ENCODE results near the gene SPACA7. TPM values are rescaled to one million over a fixed set of nuclear protein-coding genes. Genes with fewer than 3 reads are reported as not detected.

Gene SPACA7
- total and polyA plus RNA-seq, 5 donors = not detected

DNA sequence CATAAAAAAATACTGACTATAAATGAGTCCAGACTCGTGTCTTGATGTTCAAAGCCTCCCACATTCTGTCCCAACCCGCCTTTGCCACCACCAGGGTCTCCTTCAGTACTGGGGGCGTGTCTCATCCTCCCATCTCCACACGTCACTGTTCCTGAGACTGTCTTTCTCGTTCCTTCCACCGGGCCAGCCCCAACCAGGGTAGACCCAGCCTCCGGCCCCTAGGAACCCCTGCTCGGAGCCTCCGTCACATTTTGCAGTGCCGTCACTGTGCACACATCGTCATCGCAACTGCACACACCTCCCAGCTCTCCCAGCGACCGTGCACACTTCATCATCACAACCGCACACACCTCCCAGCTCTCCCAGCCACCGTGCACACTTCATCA, 73.4 kb downstream of the SPACA7 start:
- Histone ChIP-seq H3K27ac (ENCODE audit: low read length) (no peak overlapping the region), H3K9me3 (ENCODE audit: control insufficient read depth, low read length) (no peaks in the 10 kb centered on the region), H3K4me3 (ENCODE audit: low read length) (no peak overlapping the region), H3K4me1 (ENCODE audit: control insufficient read depth, insufficient read depth, low read length) (no peaks in the 10 kb centered on the region), H3K27me3 (ENCODE audit: control insufficient read depth, insufficient read depth) (no peaks in the 10 kb centered on the region)
- intact Hi-C loops (cut with DNase I) = no loop called here
- DNase-seq (peak in 1 of 3 donors; percentile 28), ATAC-seq (no peak)
- 74% methylated on average over 16 of the region's 16 CpGs for WGBS

DNA sequence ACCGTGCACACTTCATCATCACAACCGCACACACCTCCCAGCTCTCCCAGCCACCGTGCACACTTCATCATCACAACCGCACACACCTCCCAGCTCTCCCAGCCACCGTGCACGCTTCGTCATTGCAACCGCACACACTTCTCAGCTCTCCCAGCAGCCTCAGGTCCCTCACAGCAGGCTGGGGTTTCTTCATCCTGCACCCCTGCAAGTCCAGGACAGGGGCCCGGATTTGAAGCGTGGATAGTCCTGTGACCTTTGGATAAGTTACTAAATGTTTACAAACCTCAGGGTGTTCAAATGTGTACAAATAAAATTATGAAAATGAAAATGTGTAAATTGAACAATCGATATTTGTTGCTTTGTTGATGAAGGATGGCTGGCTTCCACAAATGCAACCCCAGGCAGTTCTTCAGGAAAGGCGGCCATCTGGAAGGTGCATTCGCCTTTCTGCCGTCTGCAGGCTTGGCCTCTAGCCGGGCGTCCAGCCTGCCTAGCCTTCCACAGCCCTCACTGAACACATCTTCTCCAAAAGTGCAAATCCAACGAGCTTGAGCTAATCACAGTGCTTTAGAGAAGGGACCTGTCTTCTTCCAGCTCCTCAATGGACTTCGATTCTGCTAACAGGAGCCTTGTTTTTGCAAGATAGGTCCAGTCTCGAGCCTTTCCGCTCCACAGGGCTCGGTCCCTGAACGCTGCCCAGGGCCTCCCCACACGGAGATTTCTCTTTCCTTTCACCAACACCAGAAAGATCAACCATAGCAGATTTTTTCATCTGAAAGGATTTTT, 74.2 kb downstream of the SPACA7 start:
- no peaks in the 10 kb centered on the region for H3K4me1 ChIP-seq (ENCODE audit: control insufficient read depth, insufficient read depth, low read length)
- H3K27ac ChIP-seq (ENCODE audit: low read length) = no peak overlapping the region
- no peaks in the 10 kb centered on the region for H3K9me3 ChIP-seq (ENCODE audit: control insufficient read depth, low read length)
- DNase-seq (no peak), ATAC-seq (no peak)
- WGBS = 82% methylated on average over 21 of the region's 23 CpGs
- H3K27me3 ChIP-seq (ENCODE audit: control insufficient read depth, insufficient read depth) = no peaks in the 10 kb centered on the region
- no peak overlapping the region for H3K4me3 ChIP-seq (ENCODE audit: low read length)
- intact Hi-C loops (cut with DNase I) = no loop called here

DNA sequence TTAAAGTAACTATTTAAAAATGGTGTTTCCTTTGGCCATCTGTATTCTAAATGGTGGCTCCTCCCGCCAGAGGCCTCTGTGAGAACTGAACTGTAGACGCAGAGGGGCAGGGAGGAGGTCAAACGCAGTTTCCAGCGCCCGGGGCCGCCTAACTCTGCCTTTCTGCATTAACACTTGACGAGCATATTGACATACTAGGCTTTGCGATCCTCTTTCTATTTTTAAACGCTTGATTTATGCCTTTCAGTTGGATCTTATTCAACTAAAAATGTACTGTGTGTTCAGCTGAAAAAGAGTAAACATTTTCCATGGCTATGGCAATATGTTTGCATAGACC, 74.7 kb downstream of the SPACA7 start:
- intact Hi-C loops (cut with DNase I) = no loop called here
- 43% methylated on average over 9 of the region's 9 CpGs for WGBS
- ATAC-seq = no peak
- Histone ChIP-seq H3K4me1 (ENCODE audit: control insufficient read depth, insufficient read depth, low read length) (no peaks in the 10 kb centered on the region), H3K27me3 (ENCODE audit: control insufficient read depth, insufficient read depth) (no peaks in the 10 kb centered on the region), H3K9me3 (ENCODE audit: control insufficient read depth, low read length) (no peaks in the 10 kb centered on the region), H3K4me3 (ENCODE audit: low read length) (no peak overlapping the region), H3K27ac (ENCODE audit: low read length) (no peak overlapping the region)
- DNase-seq = no peak

DNA sequence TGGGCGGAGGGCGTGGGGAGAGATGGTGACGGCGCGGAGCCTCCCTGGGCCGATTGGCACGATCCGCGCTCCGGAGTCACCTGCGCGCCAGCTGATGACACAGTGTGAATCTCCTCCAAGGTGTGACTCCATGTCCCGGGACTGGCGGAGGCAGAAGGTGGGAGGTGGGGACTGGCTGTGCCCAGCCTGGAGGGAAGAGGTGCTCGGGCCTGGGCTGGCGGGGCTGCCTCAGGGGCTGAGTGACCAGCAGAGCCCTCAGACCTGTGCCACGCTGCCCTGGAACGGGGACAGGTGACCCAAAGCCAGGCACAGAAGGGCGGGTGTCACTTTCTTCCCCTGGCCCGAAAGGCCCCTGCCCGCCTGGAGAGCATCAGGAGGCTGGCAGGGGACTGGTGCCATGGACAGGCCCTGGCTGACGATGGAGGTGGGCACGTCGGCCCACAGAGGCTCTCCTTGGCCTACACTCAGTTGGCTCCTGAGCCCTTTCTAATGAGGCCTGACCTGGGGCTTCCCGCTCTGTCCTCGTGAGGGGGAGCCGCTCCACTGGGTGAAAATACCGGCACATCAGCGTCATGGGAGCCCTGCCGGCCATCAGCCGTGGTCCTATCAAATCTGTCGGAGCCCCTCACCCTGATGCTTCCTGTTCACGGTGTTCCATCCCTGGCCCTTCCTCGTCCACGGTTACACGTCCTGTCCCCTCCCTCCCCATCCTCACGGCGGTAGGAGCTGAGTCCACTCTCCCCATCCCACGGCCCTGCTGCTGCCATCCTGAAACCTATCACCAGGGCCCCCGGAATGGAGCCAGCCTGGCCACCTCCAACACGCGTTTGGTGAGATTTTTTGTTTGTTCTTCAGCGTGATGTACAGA, 75.6 kb downstream of the SPACA7 start:
- H3K4me1 ChIP-seq (ENCODE audit: control insufficient read depth, insufficient read depth, low read length) = no peaks in the 10 kb centered on the region
- DNase-seq (peak in 1 of 3 donors; percentile 30), ATAC-seq (no peak)
- intact Hi-C loops (cut with DNase I) = no loop called here
- H3K9me3 ChIP-seq (ENCODE audit: control insufficient read depth, low read length) = no peaks in the 10 kb centered on the region
- no peaks in the 10 kb centered on the region for H3K27me3 ChIP-seq (ENCODE audit: control insufficient read depth, insufficient read depth)
- H3K4me3 ChIP-seq (ENCODE audit: low read length) = no peak overlapping the region
- H3K27ac ChIP-seq (ENCODE audit: low read length) = no peak overlapping the region
- 81% methylated on average over 43 of the region's 43 CpGs for WGBS

DNA sequence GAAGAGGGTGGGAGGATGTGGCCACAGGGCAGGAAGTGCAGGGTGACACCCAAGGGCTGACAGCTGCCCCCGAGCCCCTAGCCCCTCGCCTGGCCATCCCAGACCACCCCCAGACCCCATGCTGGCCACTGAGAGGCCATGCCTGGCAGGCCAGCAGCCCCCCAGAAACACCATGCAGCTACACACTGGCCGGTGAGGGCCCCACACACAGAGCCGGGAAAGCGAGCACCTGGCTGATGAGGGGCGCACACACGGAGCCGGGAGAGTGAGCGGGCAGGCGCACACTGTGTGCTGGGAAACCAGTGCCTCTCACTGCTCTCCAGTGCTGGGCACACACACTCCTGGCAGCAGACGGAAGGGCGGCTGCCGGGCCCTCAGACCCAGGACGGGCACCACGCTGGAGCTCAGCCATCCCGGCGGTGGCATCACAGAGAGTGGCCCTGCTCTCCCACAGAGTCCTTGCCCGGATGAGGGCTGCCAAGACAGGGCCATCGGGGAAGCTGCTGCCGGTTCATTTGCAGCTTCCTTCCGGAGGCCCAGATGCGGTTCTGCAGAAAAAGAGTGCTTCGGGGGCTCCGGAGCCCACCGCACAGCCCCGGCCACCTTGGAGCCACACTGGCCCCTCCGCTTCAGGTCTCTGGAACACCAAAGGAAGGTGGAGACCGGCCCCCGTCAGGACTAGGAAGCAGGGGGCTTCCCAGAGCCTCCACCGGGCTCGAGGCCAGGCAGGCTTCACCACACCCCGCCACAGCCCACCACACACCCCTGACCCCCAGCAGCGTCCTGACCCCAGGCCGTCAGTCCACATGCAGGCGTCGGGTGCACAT, 76.4 kb downstream of the SPACA7 start:
- WGBS = 82% methylated on average over 36 of the region's 36 CpGs
- H3K27me3 ChIP-seq (ENCODE audit: control insufficient read depth, insufficient read depth) = no peaks in the 10 kb centered on the region
- intact Hi-C loops (cut with DNase I) = no loop called here

DNA sequence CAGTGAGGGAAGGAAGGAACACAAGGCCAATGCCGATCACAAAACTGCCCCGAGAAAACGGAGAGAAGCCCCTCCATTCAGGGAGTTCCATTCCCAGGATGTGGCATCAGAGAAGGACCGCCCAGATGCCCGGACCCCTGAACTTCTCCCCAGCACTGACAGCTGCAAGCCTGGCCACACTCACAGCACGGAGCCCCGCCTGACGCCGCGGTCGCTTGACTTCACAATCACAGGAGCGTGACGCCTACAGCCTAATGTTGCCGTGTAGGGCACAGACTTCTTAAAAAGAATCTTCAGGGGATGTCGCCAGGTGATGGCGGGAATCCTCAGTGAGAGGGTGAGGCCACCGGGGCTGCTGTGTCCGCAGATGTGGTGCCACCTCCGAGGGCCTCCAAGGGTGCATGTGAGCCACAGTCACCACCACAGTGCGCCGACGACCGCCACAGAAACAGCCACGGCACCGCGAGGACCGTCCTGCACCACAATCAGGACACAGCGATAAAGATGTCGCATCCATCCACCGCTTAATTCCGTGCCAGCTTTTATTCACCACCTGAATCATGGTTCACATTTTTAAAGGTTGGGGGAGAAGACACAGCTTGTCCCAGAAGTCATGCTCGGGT, 77.2 kb downstream of the SPACA7 start:
- Histone ChIP-seq H3K27ac (ENCODE audit: low read length) (no peak overlapping the region), H3K4me1 (ENCODE audit: control insufficient read depth, insufficient read depth, low read length) (no peaks in the 10 kb centered on the region), H3K9me3 (ENCODE audit: control insufficient read depth, low read length) (no peaks in the 10 kb centered on the region), H3K27me3 (ENCODE audit: control insufficient read depth, insufficient read depth) (no peaks in the 10 kb centered on the region), H3K4me3 (ENCODE audit: low read length) (no peak overlapping the region)
- intact Hi-C loops (cut with DNase I) = no loop called here
- DNase-seq (peak in 1 of 3 donors; percentile 32), ATAC-seq (no peak)
- WGBS = 90% methylated on average over 32 of the region's 32 CpGs

More for the DNA sequence above, 76.4 kb downstream of the SPACA7 start:
- Histone ChIP-seq H3K4me3 (ENCODE audit: low read length) (no peak overlapping the region), H3K4me1 (ENCODE audit: control insufficient read depth, insufficient read depth, low read length) (no peaks in the 10 kb centered on the region), H3K9me3 (ENCODE audit: control insufficient read depth, low read length) (no peaks in the 10 kb centered on the region), H3K27ac (ENCODE audit: low read length) (no peak overlapping the region)
- DNase-seq (peak in 1 of 3 donors; percentile 48), ATAC-seq (no peak)

DNA sequence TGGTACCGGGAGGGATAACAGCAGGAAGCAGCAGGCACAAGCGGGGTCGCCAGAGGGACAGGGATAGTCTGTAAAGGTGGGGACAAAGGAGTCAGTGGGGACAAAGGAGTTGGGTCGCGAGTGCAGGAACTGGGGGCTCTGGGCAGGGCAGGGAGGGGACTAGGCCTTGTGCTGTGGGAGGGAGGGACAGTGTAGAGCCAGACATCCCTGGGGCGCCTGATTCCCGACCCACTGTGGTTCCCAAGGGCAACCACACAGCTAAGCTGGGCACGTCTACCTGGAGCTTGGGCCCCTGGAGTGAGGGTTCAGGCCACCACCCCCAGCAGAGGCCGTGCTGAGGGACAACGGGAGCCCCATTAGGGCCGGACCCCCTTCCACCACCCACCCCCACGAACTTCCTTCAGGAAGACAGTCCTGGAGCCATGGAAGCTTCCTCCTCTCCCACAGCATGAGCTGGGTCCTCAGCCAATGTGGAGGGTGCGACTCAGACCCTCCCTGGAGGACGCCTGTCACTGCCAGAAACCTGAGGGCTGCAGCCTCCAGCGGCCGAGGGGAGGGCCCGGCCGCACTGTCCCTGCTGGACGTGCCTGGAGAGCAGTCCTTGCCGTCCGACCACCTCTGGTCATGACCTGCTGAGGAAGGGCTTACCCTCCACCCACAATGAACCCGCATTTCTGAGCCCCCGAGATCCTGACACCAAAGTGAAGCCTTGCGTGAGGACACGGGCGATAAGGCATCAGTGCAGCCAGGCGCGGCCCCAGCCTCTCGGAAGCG, 77.9 kb downstream of the SPACA7 start:
- Histone ChIP-seq H3K27me3 (ENCODE audit: control insufficient read depth, insufficient read depth) (no peaks in the 10 kb centered on the region), H3K27ac (ENCODE audit: low read length) (no peak overlapping the region), H3K4me1 (ENCODE audit: control insufficient read depth, insufficient read depth, low read length) (no peaks in the 10 kb centered on the region), H3K9me3 (ENCODE audit: control insufficient read depth, low read length) (no peaks in the 10 kb centered on the region), H3K4me3 (ENCODE audit: low read length) (no peak overlapping the region)
- WGBS = 71% methylated on average over 30 of the region's 30 CpGs
- peak in 1 of 3 donors; percentile 45 for DNase-seq
- no peak for ATAC-seq
- intact Hi-C loops (cut with DNase I) = no loop called here

DNA sequence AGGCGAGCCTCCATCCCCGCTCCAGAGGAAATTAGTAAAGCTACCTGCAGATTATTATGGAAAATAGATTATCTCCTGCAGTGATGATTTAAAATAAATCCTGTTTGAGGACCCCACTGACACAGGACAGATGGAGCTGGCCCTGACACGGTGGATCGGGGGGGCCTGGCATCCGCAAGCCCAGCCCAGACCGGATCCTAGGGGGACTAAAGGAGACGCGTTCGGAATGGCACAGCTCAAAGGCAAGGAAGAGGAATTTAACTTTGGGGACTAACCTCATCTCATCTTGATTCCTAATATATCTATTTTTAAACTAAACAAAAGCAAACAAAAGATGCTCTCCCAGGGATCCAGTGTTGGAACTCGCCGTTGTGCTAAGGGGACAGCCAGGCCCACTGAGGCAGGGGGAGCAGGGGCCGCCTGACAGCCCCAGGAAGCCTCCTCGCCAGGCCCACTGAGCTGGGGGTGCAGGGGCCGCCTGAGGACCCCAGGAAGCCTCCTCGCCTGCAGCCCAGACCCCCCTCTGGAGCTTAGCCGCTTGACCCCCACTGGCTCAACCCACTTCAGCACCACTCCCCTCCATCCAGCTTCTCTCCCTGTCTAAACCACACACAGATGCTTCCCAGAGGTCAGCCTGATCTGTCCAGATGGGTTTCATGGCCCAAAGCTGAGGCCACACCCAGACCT, 78.6 kb downstream of the SPACA7 start:
- Histone ChIP-seq H3K27me3 (ENCODE audit: control insufficient read depth, insufficient read depth) (no peaks in the 10 kb centered on the region), H3K27ac (ENCODE audit: low read length) (no peak overlapping the region), H3K4me3 (ENCODE audit: low read length) (no peak overlapping the region), H3K9me3 (ENCODE audit: control insufficient read depth, low read length) (no peaks in the 10 kb centered on the region), H3K4me1 (ENCODE audit: control insufficient read depth, insufficient read depth, low read length) (no peaks in the 10 kb centered on the region)
- intact Hi-C loops (cut with DNase I) = no loop called here
- 79% methylated on average over 16 of the region's 16 CpGs for WGBS
- ATAC-seq = no peak
- DNase-seq = no peak

DNA sequence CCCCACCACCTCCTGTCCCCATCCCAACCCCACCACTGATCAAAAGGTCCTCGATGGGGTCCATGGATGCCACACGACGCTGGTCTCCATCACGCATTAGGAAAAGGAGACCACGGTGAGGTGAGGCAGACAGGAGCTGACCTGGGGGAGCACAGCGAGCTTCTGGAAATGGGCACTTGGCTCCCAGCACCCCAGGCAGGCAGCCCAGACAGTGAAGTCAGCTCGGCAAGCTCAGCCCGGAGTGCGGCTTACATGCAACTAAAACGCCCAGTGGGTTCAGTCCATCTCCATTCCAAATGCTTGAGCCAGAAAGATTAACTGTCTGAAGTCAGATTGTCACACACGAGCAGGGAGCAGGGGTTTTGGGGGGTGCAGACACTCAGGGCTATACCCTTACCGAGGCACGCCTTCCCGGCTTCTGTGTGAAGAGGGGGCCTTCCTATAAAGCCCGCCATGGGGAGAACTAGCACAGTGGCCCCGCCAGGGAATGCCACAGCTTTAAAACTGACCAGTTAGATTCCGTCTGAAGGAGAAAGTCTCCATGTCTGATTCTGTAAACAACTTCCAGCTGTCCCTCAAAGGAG, 79.4 kb downstream of the SPACA7 start:
- Histone ChIP-seq H3K27ac (ENCODE audit: low read length) (no peak overlapping the region), H3K9me3 (ENCODE audit: control insufficient read depth, low read length) (no peaks in the 10 kb centered on the region), H3K4me1 (ENCODE audit: control insufficient read depth, insufficient read depth, low read length) (no peaks in the 10 kb centered on the region), H3K27me3 (ENCODE audit: control insufficient read depth, insufficient read depth) (no peaks in the 10 kb centered on the region), H3K4me3 (ENCODE audit: low read length) (no peak overlapping the region)
- no peak for DNase-seq
- ATAC-seq = no peak
- WGBS = 76% methylated on average over 17 of the region's 17 CpGs
- intact Hi-C loops (cut with DNase I) = no loop called here

Data from right cardiac atrium (tissue), 5 donors.